OCI-LY1 (cell line): ENCODE measurements around the gene DYRK3.

ENCODE experiments used
- H2AFZ ChIP-seq: fragments of 200-600 bp; sonication (generic), shearing (Covaris generic); 2 replicates; pipeline ENCODE4 v1.6.0; 2014; ENCODE audit warnings: antibody characterized with exemption, mild to moderate bottlenecking, low read length
- H3F3A ChIP-seq: fragments of 200-600 bp; sonication (generic), shearing (Covaris generic); 2 replicates; pipeline ENCODE4 v1.6.0; 2014; ENCODE audit warnings: mild to moderate bottlenecking, antibody characterized with exemption, low read length, moderate library complexity; ENCODE audit not compliant: insufficient read depth
- H3K27ac ChIP-seq: fragments of 200-600 bp; sonication (generic); 2 replicates; pipeline ENCODE4 v1.5.1; 2014; ENCODE audit warnings: low read length, mixed run types, mild to moderate bottlenecking, low read depth; ENCODE audit not compliant: poor library complexity, severe bottlenecking
- H3K27me3 ChIP-seq: fragments of 200-600 bp; sonication (generic); 2 replicates; pipeline ENCODE4 v1.6.0; 2014; ENCODE audit warnings: antibody characterized with exemption, mild to moderate bottlenecking, low read length, moderate library complexity; ENCODE audit not compliant: insufficient read depth
- H3K36me3 ChIP-seq: fragments of 200-600 bp; sonication (generic); 2 replicates; pipeline ENCODE4 v1.6.1; 2014; ENCODE audit warnings: mild to moderate bottlenecking, antibody characterized with exemption, low read length, moderate library complexity, mixed read lengths; ENCODE audit not compliant: insufficient read depth
- H3K4me1 ChIP-seq: fragments of 200-600 bp; sonication (generic); 2 replicates; pipeline ENCODE4 v1.5.1; 2014; ENCODE audit warnings: mild to moderate bottlenecking, low read length, moderate library complexity; ENCODE audit not compliant: insufficient read depth, severe bottlenecking
- H3K4me2 ChIP-seq: fragments of 200-600 bp; sonication (generic), shearing (Covaris generic); 2 replicates; pipeline ENCODE4 v1.6.1; 2014; ENCODE audit warnings: low read length
- H3K4me3 ChIP-seq: fragments of 200-600 bp; sonication (generic); 2 replicates; pipeline ENCODE4 v1.5.1; 2014; ENCODE audit warnings: low read length, low read depth, mild to moderate bottlenecking, mixed read lengths; ENCODE audit not compliant: poor library complexity, severe bottlenecking
- H3K79me2 ChIP-seq: fragments of 200-600 bp; shearing (Covaris generic); 2 replicates; pipeline ENCODE4 v1.6.1; 2016; ENCODE audit warnings: mixed run types, low read length, mixed read lengths; ENCODE audit not compliant: insufficient read depth
- H3K9ac ChIP-seq: fragments of 200-600 bp; sonication (generic), shearing (Covaris generic); 2 replicates; pipeline ENCODE4 v1.6.1; 2014; ENCODE audit warnings: mild to moderate bottlenecking, low read length, mixed read lengths
- H3K9me2 ChIP-seq: fragments of 200-600 bp; sonication (generic), shearing (Covaris generic); 2 replicates; pipeline ENCODE4 v1.6.1; 2014; ENCODE audit warnings: low read depth, mild to moderate bottlenecking, low read length, mixed read lengths
- H3K9me3 ChIP-seq: fragments of 200-600 bp; shearing (Covaris generic); 2 replicates; pipeline ENCODE4 v1.6.1; 2014; ENCODE audit warnings: low read length, mixed read lengths
- H4K20me1 ChIP-seq: fragments of 200-600 bp; sonication (generic), shearing (Covaris generic); 2 replicates; pipeline ENCODE4 v1.6.0; 2016; ENCODE audit warnings: mild to moderate bottlenecking, low read length; ENCODE audit not compliant: insufficient read depth
- EZH2 ChIP-seq: fragments of 200-600 bp; sonication (generic), shearing (Covaris generic); IDR thresholded peaks from 2 replicates; pipeline ENCODE4 v1.8.0; 2017; ENCODE audit warnings: borderline replicate concordance, mixed run types, mild to moderate bottlenecking, antibody characterized with exemption, low read length, moderate library complexity, mixed read lengths
- TF ChIP-seq, protein P1 (sequence below): fragments of 200-600 bp; sonication (generic), shearing (Covaris generic); IDR thresholded peaks from 2 replicates; pipeline ENCODE4 v1.5.1; 2017; ENCODE audit warnings: mild to moderate bottlenecking, antibody characterized with exemption, low read length, moderate library complexity, mixed read lengths

The DYRK3 gene

DNA sequence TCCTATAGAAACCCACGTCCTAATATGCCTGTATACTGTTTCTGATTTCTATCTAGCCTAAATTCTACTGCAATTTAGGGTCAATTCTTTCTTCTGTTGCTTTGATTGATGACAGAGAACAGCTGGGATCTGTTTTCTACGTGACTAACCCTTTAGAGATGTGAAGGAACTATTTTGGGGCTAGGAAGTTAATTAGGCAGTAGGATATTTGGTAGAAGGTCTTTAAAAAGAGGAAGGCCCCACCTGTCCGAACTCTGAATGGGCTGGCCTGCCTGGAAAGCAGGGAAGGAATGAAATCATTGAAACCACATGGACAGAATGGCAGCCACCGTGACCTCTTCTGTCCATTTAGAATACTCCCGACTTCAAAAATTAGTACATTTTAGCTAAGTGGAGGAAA lies 44.1 kb upstream of the DYRK3 start:
- Histone ChIP-seq H4K20me1 (no peaks in the 10 kb centered on the region), H3K4me1 (peaks cover 6% of the 10 kb centered on the region), H3K27ac (no peak overlapping the region), H3F3A (no peaks in the 10 kb centered on the region), H3K4me2 (no peak overlapping the region), H3K9me2 (no peaks in the 10 kb centered on the region), H3K27me3 (no peaks in the 10 kb centered on the region), H3K36me3 (peaks cover 91% of the 10 kb centered on the region), H2AFZ (no peak overlapping the region), H3K9ac (no peak overlapping the region), H3K79me2 (no peaks in the 10 kb centered on the region), H3K4me3 (no peak overlapping the region), H3K9me3 (no peaks in the 10 kb centered on the region)
- no peak for TF ChIP-seq EZH2
- TF ChIP-seq, protein P1, sequence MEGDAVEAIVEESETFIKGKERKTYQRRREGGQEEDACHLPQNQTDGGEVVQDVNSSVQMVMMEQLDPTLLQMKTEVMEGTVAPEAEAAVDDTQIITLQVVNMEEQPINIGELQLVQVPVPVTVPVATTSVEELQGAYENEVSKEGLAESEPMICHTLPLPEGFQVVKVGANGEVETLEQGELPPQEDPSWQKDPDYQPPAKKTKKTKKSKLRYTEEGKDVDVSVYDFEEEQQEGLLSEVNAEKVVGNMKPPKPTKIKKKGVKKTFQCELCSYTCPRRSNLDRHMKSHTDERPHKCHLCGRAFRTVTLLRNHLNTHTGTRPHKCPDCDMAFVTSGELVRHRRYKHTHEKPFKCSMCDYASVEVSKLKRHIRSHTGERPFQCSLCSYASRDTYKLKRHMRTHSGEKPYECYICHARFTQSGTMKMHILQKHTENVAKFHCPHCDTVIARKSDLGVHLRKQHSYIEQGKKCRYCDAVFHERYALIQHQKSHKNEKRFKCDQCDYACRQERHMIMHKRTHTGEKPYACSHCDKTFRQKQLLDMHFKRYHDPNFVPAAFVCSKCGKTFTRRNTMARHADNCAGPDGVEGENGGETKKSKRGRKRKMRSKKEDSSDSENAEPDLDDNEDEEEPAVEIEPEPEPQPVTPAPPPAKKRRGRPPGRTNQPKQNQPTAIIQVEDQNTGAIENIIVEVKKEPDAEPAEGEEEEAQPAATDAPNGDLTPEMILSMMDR, result no peak

DNA sequence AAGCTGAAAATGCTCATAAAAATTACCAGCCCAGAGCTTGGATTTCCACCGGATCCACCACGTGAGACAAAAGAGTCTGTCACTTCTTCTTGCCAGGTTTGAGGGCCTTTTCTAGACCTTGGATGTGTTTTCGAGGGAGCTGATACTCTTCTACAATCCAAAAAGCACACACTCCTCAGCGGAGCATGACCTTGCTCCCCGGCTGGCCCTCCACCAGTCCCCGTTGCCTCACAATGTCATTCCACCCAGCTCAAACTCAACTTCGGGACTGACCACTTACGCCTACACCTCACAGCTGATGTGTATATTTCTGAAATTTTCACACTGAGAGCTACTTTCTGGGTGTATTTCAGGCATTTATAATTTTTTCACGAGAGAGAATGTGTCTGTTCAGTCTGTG lies 43.6 kb upstream of the DYRK3 start:
- no peak overlapping the region for H3K27ac ChIP-seq
- H3K4me1 ChIP-seq, result peaks cover 6% of the 10 kb centered on the region
- H3K9me2 ChIP-seq, result no peaks in the 10 kb centered on the region
- no peak for TF ChIP-seq EZH2
- TF ChIP-seq, protein P1, result no peak
- H3K4me3 ChIP-seq, result no peak overlapping the region
- H3K4me2 ChIP-seq, result no peak overlapping the region
- H4K20me1 ChIP-seq, result no peaks in the 10 kb centered on the region
- no peaks in the 10 kb centered on the region for H3K27me3 ChIP-seq
- no peaks in the 10 kb centered on the region for H3K9me3 ChIP-seq
- no peak overlapping the region for H2AFZ ChIP-seq
- H3K9ac ChIP-seq, result no peak overlapping the region
- peaks cover 87% of the 10 kb centered on the region for H3K36me3 ChIP-seq
- H3F3A ChIP-seq, result no peaks in the 10 kb centered on the region
- H3K79me2 ChIP-seq, result no peaks in the 10 kb centered on the region

GRCh38 chr1:206593351-206593925 lies 41.9 kb upstream of the DYRK3 start:
- Histone ChIP-seq H2AFZ (no peak overlapping the region), H3K9me3 (no peaks in the 10 kb centered on the region), H3K4me3 (no peak overlapping the region), H3K27me3 (no peaks in the 10 kb centered on the region), H3K79me2 (no peaks in the 10 kb centered on the region), H3F3A (no peaks in the 10 kb centered on the region), H3K9me2 (no peaks in the 10 kb centered on the region), H4K20me1 (no peaks in the 10 kb centered on the region), H3K4me1 (peaks cover 6% of the 10 kb centered on the region), H3K9ac (no peak overlapping the region), H3K27ac (no peak overlapping the region), H3K36me3 (peaks cover 82% of the 10 kb centered on the region), H3K4me2 (no peak overlapping the region)
- TF ChIP-seq, protein P1, result no peak
- TF ChIP-seq EZH2, result no peak
